SK-N-MC (cell line): Measurements from ENCODE around the gene TMEM117.
"Not testable (repeated sequence)": the region's sequence is repeated elsewhere in the genome, so short reads cannot be mapped to it uniquely, and the experiment has no call there.

Experiments used
- DNase-seq: peaks from one replicate; pipeline ENCODE4 v3.0.0-alpha.2; 2011; ENCODE audit warnings: low read depth, low spot score
- H3K27ac ChIP-seq: fragments of 200-600 bp; sonication (generic); 2 replicates; pipeline ENCODE4 v1.5.1; 2016; ENCODE audit warnings: mixed run types
- H3K36me3 ChIP-seq: fragments of 200-600 bp; sonication (generic); 2 replicates; pipeline ENCODE4 v1.6.1; 2017; ENCODE audit warnings: antibody characterized with exemption, low read length, mixed read lengths; ENCODE audit not compliant: insufficient read depth
- H3K4me3 ChIP-seq: fragments of 200-600 bp; sonication (generic); 2 replicates; pipeline ENCODE4 v1.5.1; 2016
- H3K9ac ChIP-seq: fragments of 200-600 bp; sonication (generic); 2 replicates; pipeline ENCODE4 v1.8.0; 2017; ENCODE audit warnings: mixed run types, mixed read lengths; ENCODE audit not compliant: insufficient read length
- H3K9me3 ChIP-seq: fragments of 200-600 bp; sonication (generic); 2 replicates; pipeline ENCODE4 v1.6.1; 2017; ENCODE audit warnings: low read depth, mild to moderate bottlenecking, antibody characterized with exemption, low read length, moderate library complexity, mixed read lengths
- EZH2 ChIP-seq: fragments of 200-600 bp; sonication (generic); IDR thresholded peaks from one replicate; pipeline ENCODE4 v1.6.1; 2017; ENCODE audit warnings: antibody characterized with exemption
- FOXP2 ChIP-seq: optimal IDR thresholded peaks from 2 replicates; pipeline ENCODE3; 2011; ENCODE audit warnings: mild to moderate bottlenecking, moderate library complexity; ENCODE audit not compliant: insufficient read depth; ENCODE audit errors: extremely low read length, control extremely low read depth
- POLR2AphosphoS5 ChIP-seq: IDR thresholded peaks from 2 replicates; pipeline ENCODE4 v1.6.1; 2012; ENCODE audit warnings: mild to moderate bottlenecking, low read depth, low read length, borderline replicate concordance

Gene TMEM117

DNA sequence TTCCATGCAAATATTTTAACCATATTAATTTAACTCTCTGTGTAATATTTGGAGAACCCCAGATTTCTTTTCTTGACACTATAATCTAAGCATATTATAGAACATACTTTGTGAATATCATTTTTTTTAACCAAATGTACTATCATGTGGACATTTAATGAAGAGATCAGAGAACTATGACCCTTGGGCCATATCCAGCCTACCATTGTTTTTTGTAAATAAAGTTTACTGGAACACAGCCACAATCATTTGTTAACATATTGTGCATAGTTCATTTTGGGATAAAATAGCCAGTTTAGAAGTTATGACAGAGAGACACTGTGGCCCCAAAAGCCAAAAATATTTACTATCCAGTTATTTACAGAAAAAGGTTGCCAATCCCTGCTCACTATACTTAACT lies 338.2 kb downstream of the TMEM117 start:
- Histone ChIP-seq H3K9me3 (no peaks in the 10 kb centered on the region), H3K36me3 (no peaks in the 10 kb centered on the region), H3K4me3 (no peak overlapping the region), H3K9ac (no peak overlapping the region), H3K27ac (no peak overlapping the region)
- TF ChIP-seq POLR2AphosphoS5 (no peak), FOXP2 (no peak), EZH2 (no peak)
- no peak for DNase-seq

DNA sequence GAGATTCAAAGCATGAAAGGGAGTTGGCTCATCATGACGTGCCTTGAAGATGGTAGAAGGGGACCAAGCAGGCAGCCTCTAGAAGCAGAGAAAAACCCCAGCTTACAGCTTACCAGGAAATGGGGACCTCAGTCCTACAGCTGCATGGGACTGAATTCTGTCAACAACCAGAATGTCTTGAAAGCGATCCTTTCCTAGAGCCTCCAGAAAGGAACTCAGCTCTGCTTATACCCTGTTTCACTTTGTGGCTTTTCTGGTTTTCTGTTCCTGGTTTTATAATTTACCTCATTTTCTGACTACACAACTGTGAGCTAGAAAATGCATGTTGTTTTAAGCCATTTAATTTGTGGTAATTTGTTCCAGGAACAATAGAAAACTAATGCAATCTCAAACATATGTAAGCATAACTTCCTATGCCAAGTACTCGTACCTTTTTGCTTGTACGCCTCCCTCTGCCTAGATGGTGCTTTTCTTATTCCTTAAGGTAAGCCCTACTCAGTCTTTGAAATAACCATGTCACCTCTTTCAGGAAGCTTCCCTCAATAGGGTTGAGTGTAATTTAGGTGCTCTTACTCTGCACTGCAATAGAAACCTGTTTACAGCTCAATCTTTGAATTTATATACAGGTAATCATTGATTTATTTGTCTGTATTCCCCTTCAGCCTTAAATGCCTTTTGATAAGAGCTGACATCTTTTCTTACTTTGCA lies 348.8 kb downstream of the TMEM117 start:
- Histone ChIP-seq H3K9ac (no peak overlapping the region), H3K4me3 (no peak overlapping the region), H3K36me3 (no peaks in the 10 kb centered on the region), H3K27ac (no peak overlapping the region), H3K9me3 (no peaks in the 10 kb centered on the region)
- DNase-seq = no peak
- TF ChIP-seq POLR2AphosphoS5 (no peak), EZH2 (no peak), FOXP2 (no peak)

DNA sequence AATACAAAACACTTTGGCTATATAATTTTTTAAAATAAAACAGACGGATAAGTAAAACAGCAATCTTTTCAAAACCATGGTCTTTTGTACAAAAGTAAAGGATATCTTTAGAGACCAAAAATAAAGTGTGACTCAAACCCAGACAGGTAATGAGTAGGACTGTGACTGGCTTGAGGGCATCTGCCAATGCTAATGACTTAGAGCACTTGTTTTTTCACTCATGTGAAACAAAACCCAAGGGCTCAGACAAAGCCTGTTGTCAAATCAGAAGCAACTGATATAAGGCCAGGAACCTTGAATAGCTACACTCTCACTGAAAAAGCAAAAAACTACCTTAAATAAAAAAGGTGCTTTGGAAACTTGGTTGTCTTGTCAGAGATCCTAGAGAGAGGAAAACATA lies 357.4 kb downstream of the TMEM117 start:
- Histone ChIP-seq H3K9me3 (no peaks in the 10 kb centered on the region), H3K9ac (no peak overlapping the region), H3K4me3 (no peak overlapping the region), H3K36me3 (no peaks in the 10 kb centered on the region), H3K27ac (no peak overlapping the region)
- TF ChIP-seq POLR2AphosphoS5 (no peak), FOXP2 (no peak), EZH2 (no peak)
- no peak for DNase-seq

DNA sequence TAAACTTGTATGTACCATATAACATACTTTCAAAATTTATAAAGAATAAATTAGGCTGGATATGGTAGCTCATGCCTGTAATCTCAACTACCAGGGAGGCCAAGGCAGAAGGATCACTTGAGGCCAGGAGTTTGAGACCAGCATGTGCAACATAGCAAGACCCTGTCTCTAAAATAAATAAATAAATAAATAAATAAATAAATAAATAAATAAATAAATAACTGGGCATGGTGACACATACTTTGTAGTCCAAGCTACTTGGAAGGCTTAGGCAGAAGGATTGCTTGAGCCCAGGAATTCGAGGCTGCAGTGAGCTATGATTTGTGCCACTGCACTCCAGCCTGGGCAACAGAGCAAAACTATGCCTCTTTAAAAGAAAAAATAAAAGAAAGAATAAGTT lies 359.8 kb downstream of the TMEM117 start:
- H3K4me3 ChIP-seq, H3K27ac ChIP-seq, DNase-seq, H3K9me3 ChIP-seq, H3K36me3 ChIP-seq, H3K9ac ChIP-seq: not testable (repeated sequence)

DNA sequence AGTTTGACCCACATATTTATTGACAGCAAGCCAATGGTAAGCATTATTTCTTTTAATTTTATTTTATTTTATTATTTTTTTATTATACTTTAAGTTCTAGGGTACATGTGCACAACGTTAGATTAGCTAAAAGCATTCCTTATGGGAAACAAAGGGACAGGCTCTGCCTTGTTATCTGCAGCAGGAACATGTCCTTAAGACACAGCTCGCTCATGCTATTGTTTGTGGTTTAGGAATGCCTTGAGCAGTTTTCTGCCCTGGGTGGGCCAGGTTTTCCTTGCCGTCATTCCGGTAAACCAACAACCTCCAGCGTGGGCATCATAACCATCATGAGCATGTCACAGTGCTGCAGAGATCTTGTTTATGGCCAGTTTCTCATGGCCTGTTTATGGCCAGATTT lies 370.2 kb downstream of the TMEM117 start:
- H3K9me3 ChIP-seq = no peaks in the 10 kb centered on the region
- H3K27ac ChIP-seq = no peak overlapping the region
- no peak overlapping the region for H3K4me3 ChIP-seq
- no peak for TF ChIP-seq EZH2
- no peak for TF ChIP-seq POLR2AphosphoS5
- TF ChIP-seq FOXP2 = no peak
- H3K36me3 ChIP-seq = no peaks in the 10 kb centered on the region
- H3K9ac ChIP-seq = no peak overlapping the region
- DNase-seq = no peak

DNA sequence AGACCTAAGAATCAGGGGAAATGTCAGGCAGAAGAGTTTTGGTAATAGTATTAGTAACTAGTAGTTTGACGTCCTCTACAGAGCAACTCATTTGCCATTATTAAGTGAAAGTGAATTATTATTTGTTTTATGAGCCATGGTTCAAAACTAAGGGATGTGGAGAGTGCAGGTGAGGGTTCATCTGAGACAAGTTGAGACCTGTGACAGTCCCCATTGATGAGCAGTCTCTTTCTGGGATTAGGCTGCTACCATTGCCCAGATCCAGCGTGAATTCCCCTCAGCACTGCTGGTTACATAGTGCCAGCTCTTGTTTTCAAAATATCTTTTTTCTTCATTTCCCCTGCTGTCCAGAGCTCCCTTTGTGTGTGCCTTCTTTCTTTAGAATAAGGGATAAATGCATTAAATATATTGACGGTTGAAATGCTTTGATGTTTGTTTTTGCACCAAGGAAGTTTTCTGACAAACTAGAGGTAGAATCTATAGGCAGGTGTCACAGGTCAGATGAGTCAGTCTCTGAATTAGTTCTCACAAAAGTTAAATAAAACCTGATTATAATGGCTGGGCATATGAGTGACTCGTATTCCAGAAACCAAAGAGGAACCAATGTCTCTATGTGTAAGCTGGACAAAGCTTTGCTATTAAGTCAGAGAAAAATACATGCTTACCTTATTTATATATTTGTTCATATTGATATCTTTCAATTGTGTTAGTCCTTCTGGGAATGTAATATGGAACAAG lies 381.4 kb downstream of the TMEM117 start:
- Histone ChIP-seq H3K4me3 (no peak overlapping the region), H3K9ac (no peak overlapping the region), H3K9me3 (no peaks in the 10 kb centered on the region), H3K36me3 (no peaks in the 10 kb centered on the region; the same call in 1 of the 2 replicates), H3K27ac (no peak overlapping the region)
- no peak for TF ChIP-seq POLR2AphosphoS5
- no peak for TF ChIP-seq EZH2
- no peak for TF ChIP-seq FOXP2
- no peak for DNase-seq

DNA sequence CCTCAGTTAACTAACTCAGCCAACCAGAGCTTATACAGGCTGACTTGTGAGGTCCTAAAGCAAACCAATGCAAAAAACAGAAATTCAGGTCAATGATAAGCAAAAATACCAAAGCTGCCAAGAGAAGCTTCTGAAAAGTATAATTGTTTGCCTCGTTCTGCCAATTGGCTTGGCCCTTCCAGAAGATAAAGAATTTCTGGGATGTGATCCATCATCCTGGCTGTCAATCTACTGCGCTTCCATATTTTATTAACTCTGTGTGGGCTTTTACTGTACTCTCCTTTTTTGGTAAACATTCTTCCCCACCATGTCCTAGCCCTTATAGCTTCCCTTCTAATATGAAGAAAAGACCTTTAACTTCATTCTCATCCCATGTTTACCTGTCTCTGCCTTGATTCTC lies 387.9 kb downstream of the TMEM117 start:
- no peak overlapping the region for H3K9ac ChIP-seq
- TF ChIP-seq POLR2AphosphoS5 = no peak
- TF ChIP-seq EZH2 = no peak
- TF ChIP-seq FOXP2 = no peak
- H3K36me3 ChIP-seq = no peaks in the 10 kb centered on the region
- no peak overlapping the region for H3K4me3 ChIP-seq
- DNase-seq = no peak
- H3K27ac ChIP-seq = no peak overlapping the region
- no peaks in the 10 kb centered on the region for H3K9me3 ChIP-seq

DNA sequence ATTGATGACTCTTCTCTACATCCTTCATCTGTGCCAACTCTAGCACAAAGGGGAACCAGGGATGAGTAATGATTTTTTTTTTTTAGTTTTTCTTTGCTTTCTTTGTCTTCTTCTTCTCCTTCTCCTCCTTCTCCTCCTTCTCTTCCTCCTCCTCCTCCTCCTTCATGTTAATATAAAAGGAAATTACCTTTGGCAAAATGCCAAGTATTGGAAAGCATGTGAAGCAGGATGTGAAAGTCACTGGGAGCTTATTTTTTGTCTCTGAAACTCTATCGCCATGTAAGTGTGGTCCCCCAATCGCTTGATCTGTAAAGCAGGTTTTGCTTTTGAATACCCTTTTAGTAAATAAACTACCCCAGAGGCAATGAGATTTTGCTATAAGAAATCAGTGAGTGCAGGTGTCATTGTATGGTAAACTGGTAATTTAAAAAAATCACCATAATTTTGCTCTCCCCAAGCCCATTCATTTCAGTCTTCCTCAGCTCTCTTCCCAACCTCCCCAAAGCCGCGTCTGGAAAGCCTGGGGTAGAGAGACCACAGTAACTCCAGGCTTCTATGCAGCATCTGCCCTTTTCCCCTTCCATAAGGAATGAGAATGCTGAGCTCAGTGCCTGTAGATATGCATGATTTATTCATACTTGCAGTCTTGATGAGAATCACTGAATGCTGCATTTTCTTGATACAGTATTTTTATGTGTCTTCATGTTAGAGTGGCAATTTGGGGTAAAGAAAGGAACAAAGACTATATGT lies 388.7 kb downstream of the TMEM117 start:
- Histone ChIP-seq H3K9me3 (no peaks in the 10 kb centered on the region), H3K4me3 (no peak overlapping the region), H3K36me3 (no peaks in the 10 kb centered on the region), H3K9ac (no peak overlapping the region), H3K27ac (no peak overlapping the region; the same call in 1 of the 2 replicates)
- TF ChIP-seq EZH2 (no peak), POLR2AphosphoS5 (no peak), FOXP2 (no peak)
- no peak for DNase-seq
